Endothelial cell of umbilical vein (primary cell): ENCODE measurements around the gene ITGA11. TPM values are rescaled to one million over a fixed set of nuclear protein-coding genes. Genes with fewer than 3 reads are reported as not detected.
A peak's percentile ranks its signal among the peaks of the same experiment; 100 is the strongest.

Source experiments
- BruUV-seq: library from RNA; stranded (reverse); fragments of 400-500 nt; replicated peaks from 2 replicates; lab custom pipeline; 2021; lab: Mats Ljungman, UMichigan
- CTCF ChIA-PET: fragments of 300-600, 350-600 bp; sonication (Branson Sonifier 250); formaldehyde crosslinking; loops from one replicate; lab custom pipeline; 2021; ENCODE audit warnings: antibody characterized with exemption, inconsistent platforms; lab: Charles Lee
- POLR2A ChIA-PET: fragments of 300-600, 350-600 bp; sonication (Branson Sonifier 250); formaldehyde crosslinking; loops from one replicate; lab custom pipeline; 2021; ENCODE audit warnings: antibody characterized with exemption, inconsistent platforms; lab: Charles Lee
- DNase-seq: peaks from one replicate; pipeline ENCODE4 v3.0.0-alpha.2; 2011; ENCODE audit warnings: low read depth, low spot score
- FAIRE-seq: peaks from 2 replicates; lab custom pipeline; 2011; peaks lifted over from hg19 to GRCh38; lab: Jason Lieb, UNC
- H2AFZ ChIP-seq: 2 replicates; pipeline ENCODE4 v1.6.0; 2012; ENCODE audit warnings: low read depth, low read length, control low read depth, inconsistent platforms
- H3K27ac ChIP-seq: 2 replicates; pipeline ENCODE4 v1.5.1; 2011; ENCODE audit warnings: low read depth, mild to moderate bottlenecking, control low read depth, low read length, moderate library complexity; ENCODE audit not compliant: insufficient read depth
- H3K27me3 ChIP-seq, 2 experiments: 2 replicates each; pipeline versions ENCODE4 v1.6.0 to v1.6.1; 2011; ENCODE audit warnings: low read length in 2 of 2, mixed read lengths in 1 of 2; ENCODE audit not compliant: control insufficient read depth in 2 of 2, insufficient read depth in 2 of 2
- H3K36me3 ChIP-seq, 2 experiments: 2 replicates in 1 of 2; 3 replicates in 1 of 2; pipeline ENCODE4 v1.5.1; 2011; ENCODE audit warnings: low read length in 2 of 2, mild to moderate bottlenecking in 1 of 2, moderate library complexity in 1 of 2; ENCODE audit not compliant: control insufficient read depth in 2 of 2, insufficient read depth in 2 of 2; ENCODE audit errors: extremely low read depth in 1 of 2
- H3K4me1 ChIP-seq: 3 replicates; pipeline ENCODE4 v1.5.1; 2011; ENCODE audit warnings: mild to moderate bottlenecking, low read length; ENCODE audit not compliant: control insufficient read depth, insufficient read depth; ENCODE audit errors: extremely low read depth
- H3K4me2 ChIP-seq: 2 replicates; pipeline ENCODE4 v1.6.1; 2011; ENCODE audit warnings: low read length, control low read depth, mixed read lengths; ENCODE audit not compliant: insufficient read depth
- H3K4me3 ChIP-seq, 3 experiments: fragments of 200-600 bp in 1 of 3; sonication (generic), shearing (Covaris generic) in 1 of 3; replicated peaks in 1 of 3; 2 replicates each; pipeline ENCODE4 v1.5.1; 2011 to 2016; ENCODE audit warnings: control low read depth in 3 of 3, low read length in 3 of 3, mild to moderate bottlenecking in 2 of 3, inconsistent platforms in 1 of 3, low read depth in 1 of 3, moderate library complexity in 1 of 3; ENCODE audit not compliant: insufficient read depth in 1 of 3
- H3K79me2 ChIP-seq: 2 replicates; pipeline ENCODE4 v1.6.0; 2012; ENCODE audit warnings: low read length, inconsistent platforms; ENCODE audit not compliant: control insufficient read depth, insufficient read depth
- H3K9ac ChIP-seq: replicated peaks from 2 replicates; pipeline ENCODE3; 2011; ENCODE audit warnings: low read length, control low read depth; ENCODE audit not compliant: insufficient read depth; ENCODE audit errors: extremely low read depth
- H3K9me1 ChIP-seq: replicated peaks from 3 replicates; pipeline ENCODE4 v1.6.0; 2011; ENCODE audit warnings: mild to moderate bottlenecking, low read length; ENCODE audit not compliant: control insufficient read depth, insufficient read depth; ENCODE audit errors: extremely low read depth
- H3K9me3 ChIP-seq: replicated peaks from 2 replicates; pipeline ENCODE4 v1.5.1; 2012; ENCODE audit warnings: low read length, inconsistent platforms; ENCODE audit not compliant: control insufficient read depth, insufficient read depth
- H4K20me1 ChIP-seq: replicated peaks from 2 replicates; pipeline ENCODE3; 2011; ENCODE audit warnings: mild to moderate bottlenecking, low read length; ENCODE audit not compliant: control insufficient read depth, insufficient read depth; ENCODE audit errors: extremely low read depth
- CTCF ChIP-seq, 2 donors: IDR thresholded peaks; 1 replicate in 1 of 2; 2 replicates in 1 of 2; pipeline ENCODE4 v1.5.1; 2011; ENCODE audit warnings: low read length in 2 of 2, mild to moderate bottlenecking in 2 of 2, moderate library complexity in 2 of 2, control low read depth in 1 of 2, inconsistent platforms in 1 of 2, low read depth in 1 of 2; ENCODE audit not compliant: insufficient read depth in 1 of 2; ENCODE audit errors: extremely low read depth in 1 of 2
- EZH2 ChIP-seq: IDR thresholded peaks from 2 replicates; pipeline ENCODE4 v1.6.1; 2012; ENCODE audit warnings: borderline replicate concordance, low read depth, mild to moderate bottlenecking, moderate library complexity, low read length, inconsistent platforms; ENCODE audit not compliant: severe bottlenecking
- FOS ChIP-seq: IDR thresholded peaks from 2 replicates; pipeline ENCODE4 v1.6.1; 2011; ENCODE audit warnings: mild to moderate bottlenecking, low read length, moderate library complexity, borderline replicate concordance; ENCODE audit not compliant: insufficient read depth
- GATA2 ChIP-seq: IDR thresholded peaks from 2 replicates; pipeline ENCODE4 v1.7.0; 2011; ENCODE audit warnings: low read depth, mild to moderate bottlenecking, moderate library complexity, mixed read lengths, low read length; ENCODE audit not compliant: insufficient read length, insufficient read depth
- JUN ChIP-seq: IDR thresholded peaks from 2 replicates; pipeline ENCODE4 v1.6.1; 2011; ENCODE audit warnings: borderline replicate concordance, low read depth; ENCODE audit not compliant: insufficient read length, insufficient read depth
- MYC ChIP-seq: IDR thresholded peaks from one replicate; pipeline ENCODE4 v1.6.1; 2011; ENCODE audit warnings: mild to moderate bottlenecking, low read depth, low read length
- POLR2A ChIP-seq: IDR thresholded peaks from 2 replicates; pipeline ENCODE4 v1.6.1; 2012; ENCODE audit warnings: low read depth, mild to moderate bottlenecking, control low read depth, low read length
- POLR2AphosphoS5 ChIP-seq: IDR thresholded peaks from 2 replicates; pipeline ENCODE4 v1.6.1; 2012; ENCODE audit warnings: low read depth, mild to moderate bottlenecking, control low read depth, low read length, moderate library complexity; ENCODE audit not compliant: insufficient read depth
- dilution Hi-C: fragments of 300-500 bp; cut with MboI; formaldehyde crosslinking; loops from one replicate; pipeline ENCODE4 v1.15.0; 2019; ENCODE audit warnings: low sequenced_read_pairs; ENCODE audit not compliant: extremely low pct_ligation_motif_present
- intact Hi-C: fragments of 100-400 bp; cut with micrococcal nuclease; formaldehyde crosslinking; loops from one replicate; pipeline ENCODE4 v1.10.0; 2022
- polyA plus RNA-seq, 4 experiments: library from polyadenylated mRNA; depleted of rRNA in 3 of 4; stranded (reverse) in 3 of 4; unstranded in 1 of 4; fragments of >200 nt; gene quantifications; 2 replicates each; pipeline versions ENCODE4 v1.2.1 to v1.2.3, GENCODE V29; 2011 to 2012; ENCODE audit warnings: missing spikeins in 1 of 4
- total RNA-seq: library from RNA; stranded (reverse); gene quantifications from 2 replicates; pipeline ENCODE4 v1.2.3, GENCODE V29; 2021
- TF ChIP-seq, protein P1 (sequence below): IDR thresholded peaks from 2 replicates; pipeline ENCODE4 v1.6.1; 2011; ENCODE audit not compliant: insufficient read depth, insufficient read length

The ITGA11 gene
- total and polyA plus RNA-seq, 2 donors (not counting 3 experiments of a cell fraction or from before 2014, with no cell fraction given) = 0.18 to 1.0 TPM

- Histone ChIP-seq H3K4me2 (no peak overlapping the region), H3K79me2 (no peaks in the 10 kb centered on the region), H3K9me3 (no peaks in the 10 kb centered on the region), H3K36me3 (no peaks in the 10 kb centered on the region), H3K4me1 (peaks cover 16% of the 10 kb centered on the region), H4K20me1 (no peaks in the 10 kb centered on the region), H3K9ac (no peak overlapping the region), H3K4me3 (no peak overlapping the region), H2AFZ (no peak overlapping the region), H3K27me3 (no peaks in the 10 kb centered on the region), H3K9me1 (no peaks in the 10 kb centered on the region), H3K27ac (peak overlapping the region; percentile 97)
- ChIA-PET CTCF (interaction anchor here (1.3 to 4.3 kb wide), 6 partner anchors 12 to 197 kb away, joined by 3 to 27 read pairs (median 6); no protein-coding TSS in a partner anchor), POLR2A (no interaction called here)
- TF ChIP-seq POLR2A = no peak
- TF ChIP-seq, protein P1, sequence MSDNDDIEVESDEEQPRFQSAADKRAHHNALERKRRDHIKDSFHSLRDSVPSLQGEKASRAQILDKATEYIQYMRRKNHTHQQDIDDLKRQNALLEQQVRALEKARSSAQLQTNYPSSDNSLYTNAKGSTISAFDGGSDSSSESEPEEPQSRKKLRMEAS = no peak
- no peak for TF ChIP-seq CTCF (IDR thresholded peaks at IDR 0.05; ENCODE audit: extremely low read depth in 1 of 2, insufficient read depth in 1 of 2, low read depth in 1 of 2, low read length in 2 of 2)
- no peak for TF ChIP-seq POLR2AphosphoS5
- TF ChIP-seq GATA2 = no peak
- TF ChIP-seq MYC = no peak
- no peak for TF ChIP-seq FOS
- no peak for TF ChIP-seq EZH2
- TF ChIP-seq JUN = no peak
- no TSS peak for BruUV-seq
- intact Hi-C loops = no loop called here
- FAIRE-seq (peak; percentile 15), DNase-seq (no peak)
- dilution Hi-C loops = no loop called here
Observed at GRCh38 chr15:68353421-68354135, 78.4 kb downstream of the ITGA11 start.
